Natural killer cell (primary cell): ENCODE measurements around the gene CYP2U1. TPM values are rescaled to one million over a fixed set of nuclear protein-coding genes. Genes with fewer than 3 reads are reported as not detected.

Experiments used
- ATAC-seq, 3 donors: fragments of 150-1000 bp in 2 of 3; fragments of 200-7000 bp in 1 of 3; cut with Tn5 transposase; 1 replicate in 1 of 3; 2 replicates in 2 of 3; pipeline ENCODE4 v1.10.0; 2021; ENCODE audit warnings: mild to moderate bottlenecking in 2 of 3, moderate library complexity in 2 of 3
- DNase-seq, 2 donors: peaks; one replicate each; pipeline versions ENCODE4 v3.0.0 to v3.0.0-alpha.2; 2013 to 2021; ENCODE audit warnings: mixed read lengths in 1 of 2
- H3K27ac ChIP-seq: one replicate; pipeline ENCODE4 v1.5.1; 2013; ENCODE audit warnings: mild to moderate bottlenecking, low read length
- H3K27me3 ChIP-seq: one replicate; pipeline ENCODE4 v1.6.1; 2013; ENCODE audit warnings: low read length; ENCODE audit not compliant: control insufficient read depth, insufficient read depth
- H3K36me3 ChIP-seq: one replicate; pipeline ENCODE4 v1.6.1; 2013; ENCODE audit warnings: low read length; ENCODE audit not compliant: control insufficient read depth, insufficient read depth
- H3K4me1 ChIP-seq: one replicate; pipeline ENCODE4 v1.6.1; 2013; ENCODE audit warnings: low read length; ENCODE audit not compliant: control insufficient read depth, insufficient read depth
- H3K4me3 ChIP-seq: one replicate; pipeline ENCODE4 v1.5.1; 2013; ENCODE audit warnings: low read length
- H3K9me3 ChIP-seq: one replicate; pipeline ENCODE4 v1.6.1; 2013; ENCODE audit warnings: low read length; ENCODE audit not compliant: control insufficient read depth, insufficient read depth
- H3K27ac Mint-ChIP-seq, 2 donors: one replicate each; pipeline ENCODE4 v1.8.0; 2022; ENCODE audit warnings: mild to moderate bottlenecking in 2 of 2, mixed read lengths in 2 of 2, moderate library complexity in 1 of 2
- H3K27me3 Mint-ChIP-seq, 2 donors: one replicate each; pipeline ENCODE4 v1.8.0; 2022; ENCODE audit warnings: low read depth in 2 of 2, mixed read lengths in 2 of 2
- H3K36me3 Mint-ChIP-seq: one replicate; pipeline ENCODE4 v1.8.0; 2022; ENCODE audit warnings: mixed read lengths
- H3K4me1 Mint-ChIP-seq, 2 donors: one replicate each; pipeline ENCODE4 v1.8.0; 2022; ENCODE audit warnings: mixed read lengths in 2 of 2
- H3K4me3 Mint-ChIP-seq: one replicate; pipeline ENCODE4 v1.8.0; 2022; ENCODE audit warnings: mild to moderate bottlenecking, moderate library complexity, mixed read lengths
- H3K9me3 Mint-ChIP-seq, 2 donors: one replicate each; pipeline ENCODE4 v1.8.0; 2022; ENCODE audit warnings: mixed read lengths in 2 of 2
- WGBS: methylation state at CpG from one replicate; pipeline ENCODE4 v1.1.7; 2013; ENCODE audit warnings: missing lambda C conversion rate; ENCODE audit not compliant: insufficient coverage; 5-methylcytosine and 5-hydroxymethylcytosine counted together
- intact Hi-C: fragments of 100-400 bp; cut with micrococcal nuclease; formaldehyde crosslinking; loops from one replicate; pipeline ENCODE4 v1.14.2; 2022
- total RNA-seq, 4 donors: library from RNA; stranded (reverse); fragments of 120-200 nt in 1 of 4; gene quantifications; one replicate each; pipeline versions ENCODE4 v1.2.3 to v1.2.4, GENCODE V29; 2013 to 2022
- TF ChIP-seq, protein P1 (sequence below): fragments of 200-600 bp; IDR thresholded peaks from one replicate; pipeline ENCODE4 v1.8.0; 2022; ENCODE audit warnings: antibody characterized with exemption

CYP2U1 gene
- total RNA-seq, 3 donors from 2014 or later (not counting 1 experiment from before 2014, with no cell fraction given), result 2.5 to 4.5 (median 3.4) TPM

DNA sequence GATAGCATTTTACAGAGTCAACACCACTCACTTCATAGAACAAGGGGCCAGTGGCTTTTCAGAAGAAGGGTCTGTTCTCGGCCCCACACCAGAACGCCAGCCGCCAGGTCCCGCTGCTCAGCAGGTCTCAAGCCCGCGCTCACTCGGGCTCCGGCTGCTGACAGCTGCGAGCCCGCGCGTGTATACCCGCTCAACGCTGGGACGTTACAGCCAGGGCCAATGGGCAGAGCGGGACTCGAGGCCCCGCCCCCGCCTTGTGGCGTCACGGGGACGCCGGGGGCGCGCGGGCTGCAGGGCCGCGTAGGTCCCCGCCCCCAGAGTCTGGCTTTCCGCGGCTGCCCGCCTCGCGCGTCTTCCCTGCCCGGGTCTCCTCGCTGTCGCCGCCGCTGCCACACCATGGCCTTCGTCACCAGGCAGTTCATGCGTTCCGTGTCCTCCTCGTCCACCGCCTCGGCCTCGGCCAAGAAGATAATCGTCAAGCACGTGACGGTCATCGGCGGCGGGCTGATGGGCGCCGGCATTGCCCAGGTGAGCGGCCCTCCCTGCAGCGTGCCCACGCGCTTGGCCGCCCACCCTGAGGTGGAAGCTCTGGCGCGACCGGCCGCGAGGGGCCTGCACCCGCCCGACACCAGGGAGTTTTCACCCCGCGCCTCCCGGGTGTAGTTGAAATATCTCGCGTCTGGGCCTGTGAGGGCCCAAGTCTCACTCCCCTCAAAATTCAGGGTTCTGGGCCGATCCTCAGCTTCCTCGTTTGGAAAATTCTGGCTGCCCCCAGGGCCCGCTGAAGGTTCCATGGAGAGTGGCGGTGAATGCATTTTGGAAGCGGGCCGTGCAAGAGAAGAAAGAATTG lies 58.4 kb downstream of the CYP2U1 start, which contains the start of gene HADH:
HADH (plus strand) TSS at position 353 of the 850 bp plus-strand sequence; CDS start at position 397, 44 bp downstream.
- TF ChIP-seq, protein P1, sequence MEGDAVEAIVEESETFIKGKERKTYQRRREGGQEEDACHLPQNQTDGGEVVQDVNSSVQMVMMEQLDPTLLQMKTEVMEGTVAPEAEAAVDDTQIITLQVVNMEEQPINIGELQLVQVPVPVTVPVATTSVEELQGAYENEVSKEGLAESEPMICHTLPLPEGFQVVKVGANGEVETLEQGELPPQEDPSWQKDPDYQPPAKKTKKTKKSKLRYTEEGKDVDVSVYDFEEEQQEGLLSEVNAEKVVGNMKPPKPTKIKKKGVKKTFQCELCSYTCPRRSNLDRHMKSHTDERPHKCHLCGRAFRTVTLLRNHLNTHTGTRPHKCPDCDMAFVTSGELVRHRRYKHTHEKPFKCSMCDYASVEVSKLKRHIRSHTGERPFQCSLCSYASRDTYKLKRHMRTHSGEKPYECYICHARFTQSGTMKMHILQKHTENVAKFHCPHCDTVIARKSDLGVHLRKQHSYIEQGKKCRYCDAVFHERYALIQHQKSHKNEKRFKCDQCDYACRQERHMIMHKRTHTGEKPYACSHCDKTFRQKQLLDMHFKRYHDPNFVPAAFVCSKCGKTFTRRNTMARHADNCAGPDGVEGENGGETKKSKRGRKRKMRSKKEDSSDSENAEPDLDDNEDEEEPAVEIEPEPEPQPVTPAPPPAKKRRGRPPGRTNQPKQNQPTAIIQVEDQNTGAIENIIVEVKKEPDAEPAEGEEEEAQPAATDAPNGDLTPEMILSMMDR, result no peak
- H3K27ac Mint-ChIP-seq, result peak within 1 kb of the TSS; percentile 89 to 94
- Histone ChIP-seq H3K4me3 (peak within 1 kb of the TSS; percentile 63), H3K27ac (peak within 1 kb of the TSS; percentile 64), H3K36me3 (no peaks in the 10 kb centered on the region), H3K27me3 (no peaks in the 10 kb centered on the region), H3K4me1 (peaks cover 10% of the 10 kb centered on the region), H3K9me3 (no peaks in the 10 kb centered on the region)
- DNase-seq, result peak; percentile 97
- H3K4me1 Mint-ChIP-seq, result peaks cover 29 to 34% of the 10 kb centered on the region in 2 donors
- intact Hi-C loops, result loop anchor here (1.0 to 5.0 kb wide), 3 partner anchors 58 to 631 kb away; partner anchors contain the start of genes CYP2U1, PAPSS1 and RPL34
- WGBS, result under 1% methylated on average over 77 of the region's 78 CpGs
- no peaks in the 10 kb centered on the region for H3K9me3 Mint-ChIP-seq
- peak within 1 kb of the TSS; percentile 89 for H3K4me3 Mint-ChIP-seq
- ATAC-seq, result peak; percentile 98 to 100 (median 99)
- no peaks in the 10 kb centered on the region for H3K36me3 Mint-ChIP-seq
- H3K27me3 Mint-ChIP-seq, result no peaks in the 10 kb centered on the region

DNA sequence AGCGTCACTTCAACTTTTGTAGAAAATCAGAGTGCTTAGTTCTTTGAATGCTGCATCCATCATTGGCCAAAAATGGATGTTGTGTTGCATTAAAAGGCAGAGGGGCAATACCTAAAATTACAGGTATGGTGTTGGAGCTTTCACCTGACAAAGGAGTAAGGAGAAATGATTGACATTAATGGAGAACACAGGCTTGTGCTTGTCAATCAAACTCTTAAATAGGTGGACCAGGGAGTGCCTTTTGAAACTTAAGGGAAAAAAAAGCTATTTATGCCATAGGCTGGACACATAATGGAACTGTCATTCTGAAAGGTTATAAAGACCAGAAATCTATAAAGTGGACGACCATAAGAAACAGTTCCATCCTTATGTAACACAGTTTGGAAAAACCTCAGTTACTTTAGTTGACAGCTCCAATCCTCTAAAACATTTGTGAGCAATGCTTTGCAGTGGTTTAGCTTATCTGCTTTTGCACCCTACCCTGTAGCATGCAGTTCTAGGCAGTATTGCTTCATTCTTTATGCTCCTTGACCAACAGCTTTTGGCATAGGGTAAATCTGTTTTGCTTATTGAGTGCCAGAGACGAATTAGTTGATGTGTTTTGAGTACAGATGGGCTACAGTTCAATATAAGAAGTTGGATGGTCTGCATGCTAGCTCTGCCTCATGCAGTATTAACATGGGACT lies 60.7 kb downstream of the CYP2U1 start:
- no peaks in the 10 kb centered on the region for H3K27me3 Mint-ChIP-seq
- DNase-seq, result no peak
- H3K4me1 ChIP-seq, result peaks cover 10% of the 10 kb centered on the region
- H3K4me3 ChIP-seq, result no peak overlapping the region
- intact Hi-C loops, result no loop called here
- peaks cover 40 to 53% of the 10 kb centered on the region in 2 donors for H3K4me1 Mint-ChIP-seq
- H3K27ac ChIP-seq, result no peak overlapping the region
- H3K27me3 ChIP-seq, result no peaks in the 10 kb centered on the region
- no peaks in the 10 kb centered on the region for H3K9me3 ChIP-seq
- TF ChIP-seq, protein P1, result no peak
- H3K36me3 ChIP-seq, result no peaks in the 10 kb centered on the region
- WGBS, result 83% methylated on average over 3 of the region's 3 CpGs
- no peaks in the 10 kb centered on the region for H3K9me3 Mint-ChIP-seq
- no peaks in the 10 kb centered on the region for H3K36me3 Mint-ChIP-seq
- H3K27ac Mint-ChIP-seq, result peak overlapping the region; percentile 29 to 89
- no peak for ATAC-seq
- H3K4me3 Mint-ChIP-seq, result peak overlapping the region; percentile 89

DNA sequence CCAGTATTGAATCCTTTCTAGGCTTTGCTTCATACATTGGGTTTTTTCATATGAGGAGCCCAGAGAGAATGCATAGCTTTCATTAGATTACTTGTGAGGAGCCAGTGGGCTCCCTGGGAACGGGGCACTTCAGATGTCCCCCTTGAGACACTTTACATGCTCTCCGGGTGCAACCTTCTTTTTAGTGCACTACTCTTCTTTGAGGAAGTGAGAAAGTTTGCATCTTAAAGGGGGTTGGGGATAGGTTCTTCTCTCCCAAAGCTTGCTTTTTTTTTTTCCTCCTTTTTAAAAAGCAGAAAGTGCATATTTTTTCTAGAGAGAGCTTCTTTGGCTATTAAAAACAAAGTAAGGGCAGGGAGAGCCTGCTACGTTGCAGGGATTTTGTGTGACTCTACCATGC lies 62.6 kb downstream of the CYP2U1 start:
- Histone ChIP-seq H3K27ac (no peak overlapping the region), H3K4me1 (peaks cover 7% of the 10 kb centered on the region), H3K27me3 (no peaks in the 10 kb centered on the region), H3K36me3 (no peaks in the 10 kb centered on the region), H3K4me3 (no peak overlapping the region), H3K9me3 (no peaks in the 10 kb centered on the region)
- no peaks in the 10 kb centered on the region for H3K36me3 Mint-ChIP-seq
- H3K9me3 Mint-ChIP-seq, result no peaks in the 10 kb centered on the region
- TF ChIP-seq, protein P1, result no peak
- WGBS, result 61% methylated on average over 3 of the region's 3 CpGs
- peaks cover 54 to 68% of the 10 kb centered on the region in 2 donors for H3K4me1 Mint-ChIP-seq
- DNase-seq (no peak), ATAC-seq (no peak)
- H3K4me3 Mint-ChIP-seq, result no peak overlapping the region
- intact Hi-C loops, result no loop called here
- H3K27ac Mint-ChIP-seq, result no peak overlapping the region
- H3K27me3 Mint-ChIP-seq, result no peaks in the 10 kb centered on the region
